Panc1 (cell line): ENCODE measurements around the gene PHC2. TPM values are rescaled to one million over a fixed set of nuclear protein-coding genes. Genes with fewer than 3 reads are reported as not detected.

Source experiments
- ATAC-seq: fragments of 200-7000 bp; cut with Tn5 transposase; 2 replicates; pipeline ENCODE4 v1.9.1; 2020; ENCODE audit warnings: mild to moderate bottlenecking, moderate library complexity
- BruUV-seq: library from RNA; stranded (reverse); fragments of 400-500 nt; replicated peaks from 2 replicates; lab custom pipeline; 2021; lab: Mats Ljungman, UMichigan
- CTCF ChIA-PET: fragments of 300-600 bp; sonication (Branson Sonifier 250); formaldehyde crosslinking; loops from one replicate; lab custom pipeline; 2022; ENCODE audit warnings: antibody characterized with exemption; lab: Charles Lee
- POLR2A ChIA-PET: fragments of 300-600 bp; sonication (Branson Sonifier 250); formaldehyde crosslinking; loops from one replicate; lab custom pipeline; 2022; ENCODE audit warnings: antibody characterized with exemption; lab: Charles Lee
- DNase-seq: peaks from one replicate; pipeline ENCODE4 v3.0.0-alpha.2; 2010; ENCODE audit warnings: low read depth, low spot score
- H3K27ac ChIP-seq: 2 replicates; pipeline ENCODE4 v1.5.1; 2011; ENCODE audit warnings: mild to moderate bottlenecking, low read length, inconsistent platforms
- H3K27me3 ChIP-seq: fragments of 200-500 bp; sonication (Bioruptor generic); 2 replicates; pipeline ENCODE4 v1.6.0; 2014; ENCODE audit warnings: low read length, inconsistent platforms; ENCODE audit not compliant: control insufficient read depth, insufficient read depth
- H3K36me3 ChIP-seq: fragments of 200-500 bp; sonication (Bioruptor generic); 2 replicates; pipeline ENCODE4 v1.5.1; 2014; ENCODE audit warnings: inconsistent platforms, mild to moderate bottlenecking, low read length, moderate library complexity; ENCODE audit not compliant: control insufficient read depth, insufficient read depth
- H3K4me1 ChIP-seq: 2 replicates; pipeline ENCODE4 v1.5.1; 2011; ENCODE audit warnings: inconsistent platforms, mild to moderate bottlenecking, low read length, moderate library complexity; ENCODE audit not compliant: control insufficient read depth, insufficient read depth
- H3K4me3 ChIP-seq, 2 experiments: 2 replicates each; pipeline ENCODE4 v1.5.1; 2011 to 2012; ENCODE audit warnings: low read depth in 2 of 2, low read length in 2 of 2, mild to moderate bottlenecking in 2 of 2, inconsistent platforms in 1 of 2, moderate library complexity in 1 of 2
- H3K9me3 ChIP-seq: fragments of 200-500 bp; sonication (Bioruptor generic); 2 replicates; pipeline ENCODE4 v1.5.1; 2014; ENCODE audit warnings: low read depth, mild to moderate bottlenecking, inconsistent platforms, low read length, moderate library complexity; ENCODE audit not compliant: control insufficient read depth, insufficient read depth
- POLR2AphosphoS5 ChIP-seq: IDR thresholded peaks from 2 replicates; pipeline ENCODE4 v1.6.1; 2012; ENCODE audit warnings: mild to moderate bottlenecking, low read depth, low read length, moderate library complexity
- SIN3A ChIP-seq: IDR thresholded peaks from 2 replicates; pipeline ENCODE4 v1.6.1; 2012; ENCODE audit warnings: low read depth, mild to moderate bottlenecking, low read length, moderate library complexity, borderline replicate concordance; ENCODE audit not compliant: insufficient read depth
- TCF7L2 ChIP-seq: IDR thresholded peaks from 2 replicates; pipeline ENCODE4 v1.6.1; 2011; ENCODE audit warnings: mild to moderate bottlenecking, low read depth, low read length, inconsistent platforms
- in situ Hi-C: cut with HindIII; loops from 2 replicates; pipeline ENCODE4 v1.10.0; 2016; ENCODE audit warnings: low sequenced_read_pairs, low pct_unique_long_range_greater_than_20kb
- intact Hi-C: fragments of 100-400 bp; cut with micrococcal nuclease; formaldehyde crosslinking; loops from one replicate; pipeline ENCODE4 v1.10.0; 2022; ENCODE audit not compliant: unreplicated experiment
- total RNA-seq: library from RNA; stranded (reverse); gene quantifications from one replicate; pipeline ENCODE4 v1.2.1, GENCODE V29; 2021; ENCODE audit not compliant: unreplicated experiment
- TF ChIP-seq, protein P1 (sequence below), 2 experiments: IDR thresholded peaks; 2 replicates each; pipeline ENCODE4 v1.6.1; 2011 to 2012; ENCODE audit warnings: low read depth in 2 of 2, control low read depth in 1 of 2, low read length in 1 of 2, mild to moderate bottlenecking in 1 of 2, moderate library complexity in 1 of 2; ENCODE audit not compliant: insufficient read depth in 1 of 2
- TF ChIP-seq, protein P2 (sequence below): fragments of 450-650 bp; IDR thresholded peaks from 2 replicates; pipeline ENCODE4 v1.5.1; 2017; ENCODE audit warnings: mild to moderate bottlenecking

The PHC2 gene
- total RNA-seq, 1 experiment from 2014 or later = 122 TPM

GRCh38 chr1:33357099-33357498 is 73.8 kb downstream of the PHC2 start:
- in situ Hi-C loops = no loop called here
- ChIA-PET POLR2A (no interaction called here), CTCF (interaction anchor here (1.1 kb wide), 1 partner anchor 9 kb away, joined by 4 read pairs; no protein-coding TSS in a partner anchor)
- no peaks in the 10 kb centered on the region; the same call in 1 of the 2 replicates for H3K4me1 ChIP-seq
- ATAC-seq (no peak), DNase-seq (no peak)
- no TSS peak for BruUV-seq
- no peak overlapping the region for H3K27ac ChIP-seq
- intact Hi-C loops = no loop called here
- no peaks in the 10 kb centered on the region for H3K36me3 ChIP-seq
- H3K9me3 ChIP-seq = no peaks in the 10 kb centered on the region
- no peaks in the 10 kb centered on the region for H3K27me3 ChIP-seq
- no peak overlapping the region for H3K4me3 ChIP-seq
- TF ChIP-seq TCF7L2 = no peak

DNA sequence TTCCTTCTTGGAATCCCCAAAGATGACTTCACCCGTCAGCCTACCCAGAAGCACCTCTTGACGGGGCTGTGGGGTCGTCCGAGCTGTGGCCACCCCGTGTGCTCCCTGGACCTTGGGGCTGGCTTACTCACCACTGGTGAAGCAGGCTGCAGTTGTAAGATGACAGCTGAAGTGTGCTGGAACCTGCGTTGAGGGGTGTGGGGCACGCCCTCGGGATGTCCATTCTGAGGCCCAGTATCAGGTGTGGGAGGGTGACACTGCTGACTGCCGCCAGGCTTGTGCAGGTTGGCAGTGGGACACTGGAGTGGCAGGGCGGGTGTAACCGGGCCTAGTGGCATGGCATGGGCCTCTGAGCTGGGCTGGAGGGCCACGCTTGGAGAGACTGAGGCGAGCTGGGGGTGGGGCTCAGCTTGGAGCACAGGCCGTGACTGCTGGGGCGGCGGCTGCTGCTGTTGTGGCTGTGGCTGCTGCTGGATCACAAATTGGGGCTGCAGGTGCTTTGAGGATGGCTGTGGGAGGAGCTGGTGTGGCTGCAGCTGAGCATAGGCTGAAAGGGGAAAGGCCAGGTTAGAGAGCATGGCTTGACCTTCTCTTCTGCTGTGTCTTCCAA is 76.1 kb downstream of the PHC2 start:
- ATAC-seq (no peak), DNase-seq (no peak)
- H3K27me3 ChIP-seq = no peaks in the 10 kb centered on the region
- no peak overlapping the region for H3K4me3 ChIP-seq
- CTCF ChIA-PET = no interaction called here
- H3K27ac ChIP-seq = no peak overlapping the region
- H3K36me3 ChIP-seq = no peaks in the 10 kb centered on the region
- intact Hi-C loops (no loop called here), in situ Hi-C loops (no loop called here)
- TF ChIP-seq TCF7L2 (no peak), POLR2AphosphoS5 (no peak), SIN3A (no peak)
- TF ChIP-seq, protein P1, sequence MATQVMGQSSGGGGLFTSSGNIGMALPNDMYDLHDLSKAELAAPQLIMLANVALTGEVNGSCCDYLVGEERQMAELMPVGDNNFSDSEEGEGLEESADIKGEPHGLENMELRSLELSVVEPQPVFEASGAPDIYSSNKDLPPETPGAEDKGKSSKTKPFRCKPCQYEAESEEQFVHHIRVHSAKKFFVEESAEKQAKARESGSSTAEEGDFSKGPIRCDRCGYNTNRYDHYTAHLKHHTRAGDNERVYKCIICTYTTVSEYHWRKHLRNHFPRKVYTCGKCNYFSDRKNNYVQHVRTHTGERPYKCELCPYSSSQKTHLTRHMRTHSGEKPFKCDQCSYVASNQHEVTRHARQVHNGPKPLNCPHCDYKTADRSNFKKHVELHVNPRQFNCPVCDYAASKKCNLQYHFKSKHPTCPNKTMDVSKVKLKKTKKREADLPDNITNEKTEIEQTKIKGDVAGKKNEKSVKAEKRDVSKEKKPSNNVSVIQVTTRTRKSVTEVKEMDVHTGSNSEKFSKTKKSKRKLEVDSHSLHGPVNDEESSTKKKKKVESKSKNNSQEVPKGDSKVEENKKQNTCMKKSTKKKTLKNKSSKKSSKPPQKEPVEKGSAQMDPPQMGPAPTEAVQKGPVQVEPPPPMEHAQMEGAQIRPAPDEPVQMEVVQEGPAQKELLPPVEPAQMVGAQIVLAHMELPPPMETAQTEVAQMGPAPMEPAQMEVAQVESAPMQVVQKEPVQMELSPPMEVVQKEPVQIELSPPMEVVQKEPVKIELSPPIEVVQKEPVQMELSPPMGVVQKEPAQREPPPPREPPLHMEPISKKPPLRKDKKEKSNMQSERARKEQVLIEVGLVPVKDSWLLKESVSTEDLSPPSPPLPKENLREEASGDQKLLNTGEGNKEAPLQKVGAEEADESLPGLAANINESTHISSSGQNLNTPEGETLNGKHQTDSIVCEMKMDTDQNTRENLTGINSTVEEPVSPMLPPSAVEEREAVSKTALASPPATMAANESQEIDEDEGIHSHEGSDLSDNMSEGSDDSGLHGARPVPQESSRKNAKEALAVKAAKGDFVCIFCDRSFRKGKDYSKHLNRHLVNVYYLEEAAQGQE (IDR thresholded peaks at IDR 0.05; ENCODE audit: insufficient read depth in 1 of 2, low read depth in 2 of 2, low read length in 1 of 2) = no peak
- TF ChIP-seq, protein P2, sequence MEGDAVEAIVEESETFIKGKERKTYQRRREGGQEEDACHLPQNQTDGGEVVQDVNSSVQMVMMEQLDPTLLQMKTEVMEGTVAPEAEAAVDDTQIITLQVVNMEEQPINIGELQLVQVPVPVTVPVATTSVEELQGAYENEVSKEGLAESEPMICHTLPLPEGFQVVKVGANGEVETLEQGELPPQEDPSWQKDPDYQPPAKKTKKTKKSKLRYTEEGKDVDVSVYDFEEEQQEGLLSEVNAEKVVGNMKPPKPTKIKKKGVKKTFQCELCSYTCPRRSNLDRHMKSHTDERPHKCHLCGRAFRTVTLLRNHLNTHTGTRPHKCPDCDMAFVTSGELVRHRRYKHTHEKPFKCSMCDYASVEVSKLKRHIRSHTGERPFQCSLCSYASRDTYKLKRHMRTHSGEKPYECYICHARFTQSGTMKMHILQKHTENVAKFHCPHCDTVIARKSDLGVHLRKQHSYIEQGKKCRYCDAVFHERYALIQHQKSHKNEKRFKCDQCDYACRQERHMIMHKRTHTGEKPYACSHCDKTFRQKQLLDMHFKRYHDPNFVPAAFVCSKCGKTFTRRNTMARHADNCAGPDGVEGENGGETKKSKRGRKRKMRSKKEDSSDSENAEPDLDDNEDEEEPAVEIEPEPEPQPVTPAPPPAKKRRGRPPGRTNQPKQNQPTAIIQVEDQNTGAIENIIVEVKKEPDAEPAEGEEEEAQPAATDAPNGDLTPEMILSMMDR = no peak
- H3K9me3 ChIP-seq = no peaks in the 10 kb centered on the region
- H3K4me1 ChIP-seq = peaks cover 9% of the 10 kb centered on the region
- POLR2A ChIA-PET = no interaction called here
- no TSS peak for BruUV-seq

DNA sequence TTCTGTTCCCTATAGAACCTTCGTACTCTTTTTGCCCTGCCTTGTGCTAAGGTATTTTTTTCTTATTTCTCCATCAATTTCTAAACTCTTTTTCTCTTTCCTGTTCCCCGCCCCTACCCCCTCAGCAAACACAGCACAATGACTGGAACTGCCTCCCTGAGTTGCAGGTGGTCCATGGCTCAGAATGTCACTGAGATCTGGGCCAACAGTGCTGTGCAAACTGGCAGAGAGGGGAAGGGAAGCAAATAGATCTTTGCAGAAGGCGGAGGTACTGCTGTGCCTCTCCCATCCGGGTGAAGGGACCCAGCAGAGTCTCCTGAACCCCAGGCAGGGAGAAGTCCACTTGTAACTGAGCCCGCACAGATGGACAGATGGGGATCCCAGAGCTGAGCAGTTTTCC is 77.4 kb downstream of the PHC2 start:
- POLR2A ChIA-PET = no interaction called here

More for the DNA sequence above, 77.4 kb downstream of the PHC2 start:
- Histone ChIP-seq H3K27me3 (no peaks in the 10 kb centered on the region), H3K27ac (no peak overlapping the region), H3K4me3 (no peak overlapping the region), H3K36me3 (peaks cover 2% of the 10 kb centered on the region; the same call in 1 of the 2 replicates), H3K4me1 (peaks cover 9% of the 10 kb centered on the region), H3K9me3 (no peaks in the 10 kb centered on the region)
- in situ Hi-C loops (no loop called here), intact Hi-C loops (no loop called here)
- no peak for DNase-seq
- CTCF ChIA-PET = no interaction called here
- TF ChIP-seq TCF7L2 = no peak
- TF ChIP-seq, protein P2 = no peak
- TF ChIP-seq, protein P1 (IDR thresholded peaks at IDR 0.05; ENCODE audit: insufficient read depth in 1 of 2, low read depth in 2 of 2, low read length in 1 of 2) = no peak
- no peak for ATAC-seq
- no TSS peak for BruUV-seq
